ENCODE results near the gene LRRFIP1. TPM values are rescaled to one million over a fixed set of nuclear protein-coding genes. Genes with fewer than 3 reads are reported as not detected.
"Not testable (repeated sequence)": the region's sequence is repeated elsewhere in the genome, so short reads cannot be mapped to it uniquely, and the experiment has no call there.

The LRRFIP1 gene
- total RNA-seq, 2 experiments from 2014 or later = 187 to 196 TPM

GRCh38 chr2:237744270-237744612 lies 116.9 kb downstream of the LRRFIP1 start:
- Mint-ChIP-seq H3K36me3 (ENCODE audit: low read depth) (peaks cover 22% of the 10 kb centered on the region), H3K4me1 (peaks cover 21% of the 10 kb centered on the region), H3K4me3 (no peak overlapping the region), H3K27ac (no peak overlapping the region), H3K9me3 (no peaks in the 10 kb centered on the region), H3K27me3 (no peaks in the 10 kb centered on the region)
- ChIA-PET CTCF (interaction anchor here (1.0 to 4.5 kb wide), 10 partner anchors 10 to 162 kb away, joined by 3 to 53 read pairs (median 7); no protein-coding TSS in a partner anchor), POLR2A (interaction anchor here (0.6 kb wide), 1 partner anchor 211 kb away, joined by 9 read pairs; no protein-coding TSS in a partner anchor)
- DNase-seq = no peak

DNA sequence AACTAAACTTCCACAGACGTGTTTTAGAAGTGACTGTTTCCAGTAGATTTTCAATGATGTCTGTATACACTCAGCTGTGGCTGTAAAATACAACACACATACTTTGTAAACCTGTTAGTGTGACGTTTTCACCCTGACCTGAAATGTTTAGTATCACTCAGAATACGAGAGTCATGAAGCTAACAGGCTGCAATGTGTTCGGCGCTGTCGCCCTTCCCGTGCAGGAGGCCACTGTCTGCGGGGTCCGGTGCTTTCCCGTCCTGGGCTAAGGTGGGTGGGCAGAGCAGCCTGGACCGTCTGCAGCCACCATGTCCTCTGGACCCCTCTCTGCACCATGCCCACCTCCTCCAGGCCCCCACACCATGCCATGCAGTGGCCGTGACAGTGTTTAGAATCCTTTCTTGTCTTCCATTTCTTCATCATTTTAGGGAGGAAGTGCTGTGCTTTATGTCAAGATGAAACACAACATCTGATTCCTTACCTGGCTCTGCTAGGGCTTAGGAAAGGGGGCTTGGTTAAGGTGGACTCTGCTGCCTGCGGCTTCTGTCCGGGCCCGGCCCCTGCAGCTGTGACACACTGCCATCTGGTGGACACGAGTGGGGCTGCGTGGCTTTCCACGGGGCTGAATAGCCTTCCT lies 117.3 kb downstream of the LRRFIP1 start:
- Mint-ChIP-seq H3K4me1 (peaks cover 21% of the 10 kb centered on the region), H3K27ac (peak overlapping the region; percentile 68), H3K36me3 (ENCODE audit: low read depth) (peaks cover 25% of the 10 kb centered on the region), H3K4me3 (no peak overlapping the region), H3K27me3 (no peaks in the 10 kb centered on the region), H3K9me3 (no peaks in the 10 kb centered on the region)
- CTCF ChIA-PET = interaction anchor here (0.7 to 4.5 kb wide), 22 partner anchors 9 to 659 kb away, joined by 3 to 53 read pairs (median 4); partner anchors contain the start of gene COPS8
- POLR2A ChIA-PET = interaction anchor here (0.6 kb wide), 1 partner anchor 212 kb away, joined by 9 read pairs; no protein-coding TSS in a partner anchor
- DNase-seq = peak; percentile 74

- Mint-ChIP-seq H3K4me1 (peaks cover 21% of the 10 kb centered on the region), H3K27me3 (no peaks in the 10 kb centered on the region), H3K36me3 (ENCODE audit: low read depth) (peaks cover 27% of the 10 kb centered on the region), H3K4me3 (no peak overlapping the region), H3K9me3 (no peaks in the 10 kb centered on the region), H3K27ac (peak overlapping the region; percentile 68)
- no peak for DNase-seq
- ChIA-PET CTCF (interaction anchor here (0.7 to 4.5 kb wide), 22 partner anchors 9 to 660 kb away, joined by 3 to 53 read pairs (median 4); partner anchors contain the start of gene COPS8), POLR2A (no interaction called here)
Observed at GRCh38 chr2:237745250-237745613, 117.8 kb downstream of the LRRFIP1 start.

GRCh38 chr2:237746302-237747080 lies 119.1 kb downstream of the LRRFIP1 start:
- H3K27ac Mint-ChIP-seq = peak overlapping the region; percentile 5
- peaks cover 22% of the 10 kb centered on the region for H3K4me1 Mint-ChIP-seq
- H3K4me3 Mint-ChIP-seq = no peak overlapping the region
- DNase-seq = no peak
- H3K9me3 Mint-ChIP-seq = no peaks in the 10 kb centered on the region
- H3K36me3 Mint-ChIP-seq (ENCODE audit: low read depth) = peaks cover 34% of the 10 kb centered on the region
- ChIA-PET CTCF (interaction anchor here (1.8 to 4.5 kb wide), 5 partner anchors 25 to 74 kb away, joined by 4 to 53 read pairs (median 8); no protein-coding TSS in a partner anchor), POLR2A (no interaction called here)
- no peaks in the 10 kb centered on the region for H3K27me3 Mint-ChIP-seq

GRCh38 chr2:237747189-237747588 lies 119.8 kb downstream of the LRRFIP1 start:
- DNase-seq = no peak
- POLR2A ChIA-PET = interaction anchor here (0.6 kb wide), 1 partner anchor 15 kb away, joined by 4 read pairs; no protein-coding TSS in a partner anchor
- Mint-ChIP-seq H3K4me3 (no peak overlapping the region), H3K9me3 (no peaks in the 10 kb centered on the region), H3K36me3 (ENCODE audit: low read depth) (peaks cover 38% of the 10 kb centered on the region), H3K27me3 (no peaks in the 10 kb centered on the region), H3K27ac (no peak overlapping the region), H3K4me1 (peaks cover 24% of the 10 kb centered on the region)
- CTCF ChIA-PET = interaction anchor here (2.0 to 3.0 kb wide), 3 partner anchors 25 to 54 kb away, joined by 4 to 15 read pairs (median 8); no protein-coding TSS in a partner anchor

DNA sequence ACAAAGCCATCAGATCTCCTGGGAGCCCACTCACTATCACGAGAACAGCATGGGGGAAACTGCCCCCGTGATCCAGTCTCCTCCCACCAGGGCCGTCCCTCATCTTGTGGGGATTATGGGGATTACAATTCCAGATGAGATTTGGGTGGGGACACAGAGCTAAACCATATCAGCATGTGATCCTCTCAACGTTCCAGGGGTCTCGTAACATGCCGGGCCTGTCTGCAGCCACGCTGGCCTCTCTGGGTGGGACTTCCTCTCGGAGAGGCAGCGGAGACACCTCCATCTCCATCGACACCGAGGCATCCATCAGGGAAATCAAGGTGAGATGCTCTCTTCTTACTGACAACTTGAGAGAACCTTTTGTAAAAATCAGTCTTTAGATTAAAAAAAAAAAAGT lies 121.6 kb downstream of the LRRFIP1 start:
- no peak for DNase-seq
- peaks cover 49% of the 10 kb centered on the region for H3K36me3 Mint-ChIP-seq (ENCODE audit: low read depth)
- peaks cover 15% of the 10 kb centered on the region for H3K4me1 Mint-ChIP-seq
- CTCF ChIA-PET = interaction anchor here (0.9 kb wide), 1 partner anchor 61 kb away, joined by 3 read pairs; no protein-coding TSS in a partner anchor
- H3K9me3 Mint-ChIP-seq = no peaks in the 10 kb centered on the region
- H3K27me3 Mint-ChIP-seq = no peaks in the 10 kb centered on the region
- no peak overlapping the region for H3K4me3 Mint-ChIP-seq
- POLR2A ChIA-PET = no interaction called here
- H3K27ac Mint-ChIP-seq = no peak overlapping the region

DNA sequence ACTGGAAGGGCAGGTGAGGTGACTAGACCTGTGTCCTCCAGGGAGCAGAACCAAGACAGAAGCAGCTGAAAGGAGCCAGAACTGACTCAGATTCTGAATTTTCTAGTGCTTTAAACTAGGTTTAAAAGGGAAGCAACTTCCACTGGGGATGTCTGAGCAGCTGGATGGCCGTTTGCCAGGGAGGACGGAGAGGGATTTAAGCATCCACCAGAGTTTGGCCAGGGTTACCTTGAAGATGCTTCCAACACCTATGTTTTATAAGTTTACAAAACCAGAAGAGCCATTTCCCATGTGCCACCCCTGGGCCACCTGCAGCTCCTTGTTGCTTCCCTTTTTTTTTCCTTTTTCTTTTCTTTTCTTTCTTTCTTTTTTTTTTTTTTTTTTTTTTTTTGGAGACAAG lies 122.6 kb downstream of the LRRFIP1 start:
- no peaks in the 10 kb centered on the region for H3K9me3 Mint-ChIP-seq
- DNase-seq = no peak
- POLR2A ChIA-PET = interaction anchor here (0.6 kb wide), 1 partner anchor 77 kb away, joined by 7 read pairs; no protein-coding TSS in a partner anchor
- no peak overlapping the region for H3K4me3 Mint-ChIP-seq
- CTCF ChIA-PET = no interaction called here
- H3K4me1 Mint-ChIP-seq = peaks cover 11% of the 10 kb centered on the region
- H3K27me3 Mint-ChIP-seq = no peaks in the 10 kb centered on the region
- H3K27ac Mint-ChIP-seq = peak overlapping the region; percentile 33
- H3K36me3 Mint-ChIP-seq (ENCODE audit: low read depth) = peaks cover 49% of the 10 kb centered on the region

GRCh38 chr2:237750441-237750840 lies 123.1 kb downstream of the LRRFIP1 start:
- H3K36me3 Mint-ChIP-seq (ENCODE audit: low read depth) = peaks cover 50% of the 10 kb centered on the region
- CTCF ChIA-PET, H3K4me3 Mint-ChIP-seq, DNase-seq, H3K27ac Mint-ChIP-seq, H3K27me3 Mint-ChIP-seq, H3K9me3 Mint-ChIP-seq, POLR2A ChIA-PET, H3K4me1 Mint-ChIP-seq: not testable (repeated sequence)

DNA sequence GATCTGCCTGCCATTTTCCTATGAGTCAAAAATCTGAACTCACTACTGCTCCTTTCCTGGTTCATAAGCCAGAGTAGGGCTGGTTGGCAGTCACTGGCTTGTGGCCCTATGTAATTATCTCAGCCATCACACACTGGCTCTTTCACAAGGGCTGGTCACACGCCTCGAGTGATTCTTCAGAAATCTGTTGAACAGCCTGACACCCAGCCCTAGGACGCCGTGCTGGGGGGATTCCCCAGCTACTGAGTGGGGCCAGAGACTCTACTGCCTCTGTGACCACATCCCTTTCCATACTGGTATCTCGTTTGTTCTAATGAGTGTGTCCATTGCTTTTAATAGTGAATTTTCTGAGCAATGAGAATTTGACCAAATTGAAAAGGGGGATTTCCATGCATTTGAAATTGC lies 125.4 kb downstream of the LRRFIP1 start:
- peaks cover 8% of the 10 kb centered on the region for H3K4me1 Mint-ChIP-seq
- H3K4me3 Mint-ChIP-seq = no peak overlapping the region
- POLR2A ChIA-PET = no interaction called here
- H3K27me3 Mint-ChIP-seq = no peaks in the 10 kb centered on the region
- H3K36me3 Mint-ChIP-seq (ENCODE audit: low read depth) = peaks cover 64% of the 10 kb centered on the region
- no peak for DNase-seq
- no peaks in the 10 kb centered on the region for H3K9me3 Mint-ChIP-seq
- H3K27ac Mint-ChIP-seq = no peak overlapping the region
- CTCF ChIA-PET = no interaction called here

DNA sequence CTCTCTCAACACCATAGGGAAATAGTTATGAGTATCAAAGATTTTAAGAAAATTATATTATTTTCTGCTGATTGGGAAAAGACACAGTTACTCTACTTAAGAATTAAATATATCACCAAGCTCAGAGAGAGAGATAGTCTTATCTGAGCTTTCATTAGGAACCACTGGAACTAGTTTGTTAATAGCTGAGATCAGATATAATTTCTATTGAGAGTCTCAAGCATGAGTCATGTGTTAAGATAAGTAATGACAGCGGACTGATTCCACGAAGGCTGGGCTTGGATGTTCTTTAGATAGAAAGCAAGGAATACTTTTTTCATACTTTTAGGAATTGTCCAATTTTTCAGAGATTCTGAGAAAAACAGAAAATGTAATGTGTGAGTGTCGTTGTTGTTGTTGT lies 126.8 kb downstream of the LRRFIP1 start:
- ChIA-PET CTCF (interaction anchor here (1.1 to 2.1 kb wide), 3 partner anchors 9 to 182 kb away, joined by 3 to 8 read pairs (median 3); no protein-coding TSS in a partner anchor), POLR2A (no interaction called here)
- Mint-ChIP-seq H3K36me3 (ENCODE audit: low read depth) (peaks cover 57% of the 10 kb centered on the region), H3K4me1 (peaks cover 8% of the 10 kb centered on the region), H3K27me3 (no peaks in the 10 kb centered on the region), H3K4me3 (no peak overlapping the region), H3K9me3 (no peaks in the 10 kb centered on the region), H3K27ac (no peak overlapping the region)
- DNase-seq = no peak

DNA sequence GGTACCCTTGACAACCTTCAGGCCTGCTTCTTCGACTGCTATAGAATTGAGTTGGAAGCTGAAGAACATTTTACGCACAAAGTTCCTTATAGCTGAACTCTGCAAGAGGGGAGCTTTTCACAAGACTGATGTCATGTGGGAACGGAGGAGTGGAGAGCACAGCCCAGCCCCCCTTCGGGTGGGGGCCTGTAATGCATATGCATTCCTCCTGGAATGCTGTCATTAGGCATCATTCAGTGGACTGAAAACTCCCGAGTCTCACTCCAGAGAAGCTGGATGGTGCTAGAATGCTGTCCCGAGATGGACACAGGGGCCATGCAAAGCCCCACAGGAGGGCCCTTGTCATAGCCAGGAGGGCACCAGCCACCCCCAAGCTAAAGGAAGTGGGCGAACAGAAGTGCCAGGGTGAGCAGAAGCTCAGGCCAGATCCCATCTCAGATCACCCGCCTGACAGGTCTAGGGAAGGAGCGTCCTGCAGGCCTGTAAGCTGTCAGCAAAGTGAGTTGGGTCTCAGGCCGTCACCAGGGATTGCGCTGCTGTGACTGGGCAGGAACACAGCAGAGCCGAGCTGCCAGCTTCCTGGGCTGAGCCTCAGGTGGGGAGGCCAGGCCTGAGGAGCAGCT lies 127.3 kb downstream of the LRRFIP1 start:
- H3K36me3 Mint-ChIP-seq (ENCODE audit: low read depth) = peaks cover 52% of the 10 kb centered on the region
- H3K27me3 Mint-ChIP-seq = no peaks in the 10 kb centered on the region
- H3K4me3 Mint-ChIP-seq = no peak overlapping the region
- ChIA-PET CTCF (interaction anchor here (1.1 to 2.1 kb wide), 3 partner anchors 9 to 183 kb away, joined by 3 to 8 read pairs (median 3); no protein-coding TSS in a partner anchor), POLR2A (no interaction called here)
- DNase-seq = no peak
- H3K4me1 Mint-ChIP-seq = peaks cover 8% of the 10 kb centered on the region
- no peaks in the 10 kb centered on the region for H3K9me3 Mint-ChIP-seq
- no peak overlapping the region for H3K27ac Mint-ChIP-seq

GRCh38 chr2:237757616-237758015 lies 130.2 kb downstream of the LRRFIP1 start:
- Mint-ChIP-seq H3K4me1 (peaks cover 1% of the 10 kb centered on the region), H3K9me3 (no peaks in the 10 kb centered on the region), H3K4me3 (no peak overlapping the region), H3K27ac (no peak overlapping the region), H3K36me3 (ENCODE audit: low read depth) (peaks cover 55% of the 10 kb centered on the region), H3K27me3 (no peaks in the 10 kb centered on the region)
- DNase-seq = no peak
- ChIA-PET POLR2A (no interaction called here), CTCF (interaction anchor here (0.7 kb wide), 1 partner anchor 13 kb away, joined by 3 read pairs; no protein-coding TSS in a partner anchor)

All from activated CD4-positive, alpha-beta T cell treated with anti-CD3 and anti-CD28 coated beads, Interleukin-2, amount 10 ng/mL, durations not matched to agents 7 days and 5 days (primary cell).